A549 (cell line): Measurements from ENCODE around the gene RPS16. TPM values are rescaled to one million over a fixed set of nuclear protein-coding genes. Genes with fewer than 3 reads are reported as not detected.

Experiments
- BHLHE40 ChIP-seq: IDR thresholded peaks from 2 replicates; pipeline ENCODE4 v1.6.1; 2012; ENCODE audit warnings: low read depth, low read length, inconsistent platforms
- E2F6 ChIP-seq: IDR thresholded peaks from 2 replicates; pipeline ENCODE4 v1.6.1; 2012; ENCODE audit warnings: low read depth, borderline replicate concordance
- ELK1 ChIP-seq: fragments of 150-350 bp; IDR thresholded peaks from 2 replicates; pipeline ENCODE4 v1.6.1; 2014; ENCODE audit warnings: low read depth, mild to moderate bottlenecking, low read length
- FOSB ChIP-seq: fragments of 250-450 bp; sonication (Bioruptor Pico); IDR thresholded peaks from 2 replicates; pipeline ENCODE4 v1.5.0; 2020; ENCODE audit warnings: mild to moderate bottlenecking, moderate library complexity
- FOSL2 ChIP-seq, 2 experiments: fragments of 450-650 bp in 1 of 2; fragments of >200 bp in 1 of 2; sonication (Bioruptor Twin) in 1 of 2; formaldehyde crosslinking; IDR thresholded peaks; 2 replicates each; pipeline versions ENCODE4 v1.5.0 to v1.6.1; 2016 to 2020; ENCODE audit warnings: mild to moderate bottlenecking in 1 of 2, moderate library complexity in 1 of 2
- FOXS1 ChIP-seq: fragments of 250-450 bp; sonication (Bioruptor Pico); IDR thresholded peaks from 2 replicates; pipeline ENCODE4 v1.5.0; 2020; ENCODE audit warnings: mild to moderate bottlenecking, moderate library complexity
- GATA3 ChIP-seq: IDR thresholded peaks from 2 replicates; pipeline ENCODE4 v1.6.1; 2012; ENCODE audit warnings: borderline replicate concordance
- HOXB5 ChIP-seq: fragments of 250-450 bp; sonication (Bioruptor Pico); IDR thresholded peaks from 2 replicates; pipeline ENCODE4 v1.5.0; 2020; ENCODE audit warnings: mild to moderate bottlenecking, moderate library complexity
- JUNB ChIP-seq: fragments of >200 bp; sonication (Bioruptor Twin); formaldehyde crosslinking; IDR thresholded peaks from 2 replicates; pipeline ENCODE4 v1.6.1; 2016
- KDM5A ChIP-seq: fragments of 200-600 bp; sonication (generic); IDR thresholded peaks from 2 replicates; pipeline ENCODE4 v1.6.1; 2016; ENCODE audit warnings: antibody characterized with exemption, mild to moderate bottlenecking
- NPAS2 ChIP-seq: fragments of 250-450 bp; sonication (Bioruptor Pico); IDR thresholded peaks from 2 replicates; pipeline ENCODE4 v1.8.0; 2022; ENCODE audit warnings: mild to moderate bottlenecking, moderate library complexity, borderline replicate concordance
- NR3C1 ChIP-seq: fragments of >200 bp; sonication (Bioruptor Twin); formaldehyde crosslinking; IDR thresholded peaks from 3 replicates; pipeline ENCODE4 v1.6.1; 2017
- POLR2AphosphoS2 ChIP-seq: conservative IDR thresholded peaks from 2 replicates; pipeline ENCODE4 v1.6.1; 2012; ENCODE audit warnings: low read length, improper control_type of control experiment, inconsistent platforms
- RAD21 ChIP-seq, 2 experiments: fragments of >200 bp in 1 of 2; sonication (Bioruptor Twin) in 1 of 2; formaldehyde crosslinking in 1 of 2; IDR thresholded peaks in 1 of 2; conservative IDR thresholded peaks in 1 of 2; 2 replicates in 1 of 2; 3 replicates in 1 of 2; pipeline ENCODE4 v1.6.1; 2012 to 2018; ENCODE audit warnings: inconsistent platforms in 1 of 2
- RCOR1 ChIP-seq: fragments of 150-350 bp; IDR thresholded peaks from 2 replicates; pipeline ENCODE4 v1.6.1; 2014; ENCODE audit warnings: antibody characterized with exemption, low read length, low read depth
- REST ChIP-seq: fragments of 200-600 bp; sonication (generic); IDR thresholded peaks from 2 replicates; pipeline ENCODE4 v1.6.1; 2016; ENCODE audit warnings: antibody characterized with exemption, mild to moderate bottlenecking, moderate library complexity
- SMC3 ChIP-seq: fragments of >200 bp; sonication (Bioruptor Twin); formaldehyde crosslinking; IDR thresholded peaks from 3 replicates; pipeline ENCODE4 v1.6.1; 2018; ENCODE audit warnings: inconsistent platforms
- SREBF2 ChIP-seq: fragments of 450-650 bp; IDR thresholded peaks from 2 replicates; pipeline ENCODE4 v1.6.1; 2014; ENCODE audit warnings: mild to moderate bottlenecking, moderate library complexity
- TP53 ChIP-seq: fragments of 250-450 bp; sonication (Bioruptor Pico); IDR thresholded peaks from 2 replicates; pipeline ENCODE4 v1.5.0; 2021; ENCODE audit warnings: mild to moderate bottlenecking, moderate library complexity
- USF2 ChIP-seq: fragments of 450-650 bp; IDR thresholded peaks from 2 replicates; pipeline ENCODE4 v1.6.1; 2014; ENCODE audit warnings: antibody characterized with exemption
- ZC3H11A ChIP-seq: fragments of 450-650 bp; IDR thresholded peaks from 2 replicates; pipeline ENCODE4 v1.6.1; 2014; ENCODE audit warnings: antibody characterized with exemption, mild to moderate bottlenecking
- ZNF302 ChIP-seq: fragments of 250-450 bp; sonication (Bioruptor Pico); IDR thresholded peaks from 2 replicates; pipeline ENCODE4 v1.9.0; 2021; ENCODE audit warnings: inconsistent platforms, mild to moderate bottlenecking, moderate library complexity
- polyA plus RNA-seq, 4 experiments: library from polyadenylated mRNA; depleted of rRNA in 3 of 4; stranded (reverse); fragments of >200 nt; fragmentation: RNase III in 1 of 4; extraction: RNeasy Plus Mini Kit Qiagen cat#74134 plus additional on column Dnase treatment in 1 of 4; gene quantifications; 2 replicates in 3 of 4; 3 replicates in 1 of 4; pipeline ENCODE4 v1.2.3, GENCODE V29; 2011 to 2017
- TF ChIP-seq, protein P1 (sequence below): IDR thresholded peaks from 2 replicates; pipeline ENCODE4 v1.6.1; 2012

Gene RPS16
- polyA plus RNA-seq, 2 of the 4 experiments (the other 2 are of a cell fraction), result 4,348 to 4,855 TPM

DNA sequence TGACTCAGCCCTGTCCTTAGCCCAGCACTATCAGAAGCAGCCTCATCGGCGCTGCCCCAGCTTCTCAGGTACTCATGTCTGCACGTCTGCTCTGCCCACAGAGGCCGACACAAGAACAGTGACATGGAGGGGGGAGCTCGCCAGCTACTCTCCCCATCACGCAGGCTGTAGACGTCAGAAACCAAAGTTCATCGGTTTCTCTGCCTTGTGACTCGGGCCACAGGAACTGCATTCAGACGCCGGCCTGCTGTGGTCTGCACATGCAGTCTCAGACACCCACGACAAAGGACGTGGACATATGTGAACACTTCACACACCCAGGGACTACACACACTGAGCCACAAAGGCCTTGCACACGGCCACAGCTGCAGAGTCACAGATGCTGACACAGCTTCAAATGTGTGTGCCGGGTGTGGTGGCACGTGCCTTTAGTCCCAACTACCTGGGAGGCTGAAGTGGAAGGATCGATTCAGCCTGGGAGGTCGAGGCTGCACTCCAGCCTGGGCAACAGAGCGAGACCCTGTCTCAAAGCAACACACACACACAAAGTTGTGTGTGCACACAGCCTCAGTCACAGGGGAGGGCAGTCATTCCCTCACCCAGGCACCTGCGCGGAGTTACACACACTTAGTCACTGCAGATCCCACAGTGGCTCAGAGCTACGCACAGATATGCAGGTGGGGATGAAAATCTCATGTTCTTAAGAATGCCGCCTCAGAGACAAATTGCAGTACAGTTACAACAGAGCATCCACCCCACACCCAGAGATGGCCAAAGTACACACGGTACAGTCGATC lies 34.0 kb downstream of the RPS16 start (continued):
- TF ChIP-seq FOSL2 (IDR thresholded peaks at IDR 0.05), result peak; percentile 47; the same call in 1 of the 2 replicates
- TF ChIP-seq FOSL2 (CRISPR knock-in tag; IDR thresholded peaks at IDR 0.05), result peak; percentile 73
- TF ChIP-seq ZC3H11A, result no peak
- TF ChIP-seq ELK1, result no peak
- no peak; the same call in 1 of the 2 replicates for TF ChIP-seq POLR2AphosphoS2
- no peak; the same call in 1 of the 2 replicates for TF ChIP-seq GATA3
- TF ChIP-seq, protein P1, sequence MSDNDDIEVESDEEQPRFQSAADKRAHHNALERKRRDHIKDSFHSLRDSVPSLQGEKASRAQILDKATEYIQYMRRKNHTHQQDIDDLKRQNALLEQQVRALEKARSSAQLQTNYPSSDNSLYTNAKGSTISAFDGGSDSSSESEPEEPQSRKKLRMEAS, result peak; percentile 93
- peak; percentile 66 for TF ChIP-seq BHLHE40
- TF ChIP-seq RAD21 (conservative IDR thresholded peaks at IDR 0.05 in 1 of 2, IDR thresholded peaks at IDR 0.05 in 1 of 2), result 0 out of 5 replicates have a peak, but pooled peaks of 1 of the 2 experiments have one; percentile 8
- TF ChIP-seq FOSB (CRISPR knock-in tag), result peak; percentile 82; the same call in 1 of the 2 replicates
- TF ChIP-seq REST, result no peak
- TF ChIP-seq FOXS1, result peak; percentile 85
- no peak for TF ChIP-seq KDM5A
- TF ChIP-seq HOXB5 (CRISPR knock-in tag), result peak; percentile 96
- peak; percentile 90 for TF ChIP-seq E2F6
- no peak for TF ChIP-seq RCOR1
- no peak; the same call in 2 of the 3 replicates for TF ChIP-seq SMC3
- TF ChIP-seq ZNF302 (CRISPR knock-in tag), result no peak
- peak; percentile 45 for TF ChIP-seq JUNB
- TF ChIP-seq NR3C1, result no peak
- no peak for TF ChIP-seq NPAS2 (CRISPR knock-in tag)
- TF ChIP-seq SREBF2, result no peak
- no peak for TF ChIP-seq USF2
- no peak for TF ChIP-seq TP53 (CRISPR knock-in tag)
